DOHH2 (cell line): Measurements from ENCODE around the gene RNLS.

Source experiments
- CTCF ChIP-seq: fragments of 200-600 bp; sonication (generic); IDR thresholded peaks from one replicate; pipeline ENCODE4 v1.5.1; 2014; ENCODE audit warnings: antibody characterized with exemption, mild to moderate bottlenecking, low read depth, low read length; ENCODE audit not compliant: poor library complexity, severe bottlenecking
- EZH2phosphoT487 ChIP-seq: fragments of 200-600 bp; sonication (generic); IDR thresholded peaks from 2 replicates; pipeline ENCODE4 v1.6.1; 2017; ENCODE audit warnings: borderline replicate concordance, mild to moderate bottlenecking, antibody characterized with exemption, low read length, moderate library complexity, mixed read lengths

GRCh38 chr10:88413412-88413811 lies 169.7 kb downstream of the RNLS start:
- TF ChIP-seq CTCF, result no peak
- no peak for TF ChIP-seq EZH2phosphoT487
